ENCODE results near the gene PKNOX2. TPM values are rescaled to one million over a fixed set of nuclear protein-coding genes. Genes with fewer than 3 reads are reported as not detected.

PKNOX2 gene
- total RNA-seq, 1 experiment from 2014 or later, result not detected

- no peaks in the 10 kb centered on the region for H3K9me3 Mint-ChIP-seq (ENCODE audit: low read depth, unreplicated experiment)
- no peak overlapping the region for H3K27ac Mint-ChIP-seq (ENCODE audit: unreplicated experiment)
- intact Hi-C loops (cut with micrococcal nuclease; ENCODE audit: unreplicated experiment), result no loop called here
- no peak for DNase-seq
- H3K4me3 Mint-ChIP-seq (ENCODE audit: low read depth, unreplicated experiment), result no peak overlapping the region
- CTCF ChIA-PET, result interaction anchor here (0.8 kb wide), 1 partner anchor 788 kb away, joined by 4 read pairs; no protein-coding TSS in a partner anchor
- BruUV-seq (replicated peaks), result no TSS peak
- no peaks in the 10 kb centered on the region for H3K36me3 Mint-ChIP-seq (ENCODE audit: insufficient read depth, unreplicated experiment)
- H3K27me3 Mint-ChIP-seq (ENCODE audit: unreplicated experiment), result peaks cover 84% of the 10 kb centered on the region
- no peaks in the 10 kb centered on the region for H3K4me1 Mint-ChIP-seq (ENCODE audit: low read depth, unreplicated experiment)
- no peak for TF ChIP-seq CTCF (IDR thresholded peaks at IDR 0.05; ENCODE audit: unreplicated experiment)
Measured at GRCh38 chr11:125356797-125357196, 192.2 kb downstream of the PKNOX2 start.

- BruUV-seq (replicated peaks), result no TSS peak
- CTCF ChIA-PET, result interaction anchor here (1.4 kb wide), 1 partner anchor 11 kb away, joined by 12 read pairs; no protein-coding TSS in a partner anchor
- no peak overlapping the region for H3K4me3 Mint-ChIP-seq (ENCODE audit: low read depth, unreplicated experiment)
- DNase-seq, result no peak
- intact Hi-C loops (cut with micrococcal nuclease; ENCODE audit: unreplicated experiment), result no loop called here
- H3K36me3 Mint-ChIP-seq (ENCODE audit: insufficient read depth, unreplicated experiment), result no peaks in the 10 kb centered on the region
- no peak overlapping the region for H3K27ac Mint-ChIP-seq (ENCODE audit: unreplicated experiment)
- TF ChIP-seq CTCF (IDR thresholded peaks at IDR 0.05; ENCODE audit: unreplicated experiment), result no peak
- H3K27me3 Mint-ChIP-seq (ENCODE audit: unreplicated experiment), result peaks cover 84% of the 10 kb centered on the region
- no peaks in the 10 kb centered on the region for H3K9me3 Mint-ChIP-seq (ENCODE audit: low read depth, unreplicated experiment)
- H3K4me1 Mint-ChIP-seq (ENCODE audit: low read depth, unreplicated experiment), result no peaks in the 10 kb centered on the region
Measured at GRCh38 chr11:125357551-125357950, 193.0 kb downstream of the PKNOX2 start.

GRCh38 chr11:125358254-125358840 is 193.8 kb downstream of the PKNOX2 start:
- Mint-ChIP-seq H3K4me1 (ENCODE audit: low read depth, unreplicated experiment) (no peaks in the 10 kb centered on the region), H3K27ac (ENCODE audit: unreplicated experiment) (no peak overlapping the region), H3K4me3 (ENCODE audit: low read depth, unreplicated experiment) (no peak overlapping the region), H3K36me3 (ENCODE audit: insufficient read depth, unreplicated experiment) (no peaks in the 10 kb centered on the region), H3K9me3 (ENCODE audit: low read depth, unreplicated experiment) (no peaks in the 10 kb centered on the region), H3K27me3 (ENCODE audit: unreplicated experiment) (peaks cover 85% of the 10 kb centered on the region)
- TF ChIP-seq CTCF (IDR thresholded peaks at IDR 0.05; ENCODE audit: unreplicated experiment), result no peak
- CTCF ChIA-PET, result interaction anchor here (1.4 kb wide), 1 partner anchor 12 kb away, joined by 12 read pairs; no protein-coding TSS in a partner anchor
- no TSS peak for BruUV-seq (replicated peaks)
- DNase-seq, result no peak
- intact Hi-C loops (cut with micrococcal nuclease; ENCODE audit: unreplicated experiment), result no loop called here

GRCh38 chr11:125359130-125359529 is 194.6 kb downstream of the PKNOX2 start:
- no peaks in the 10 kb centered on the region for H3K9me3 Mint-ChIP-seq (ENCODE audit: low read depth, unreplicated experiment)
- BruUV-seq (replicated peaks), result no TSS peak
- no peaks in the 10 kb centered on the region for H3K4me1 Mint-ChIP-seq (ENCODE audit: low read depth, unreplicated experiment)
- H3K4me3 Mint-ChIP-seq (ENCODE audit: low read depth, unreplicated experiment), result no peak overlapping the region
- no peaks in the 10 kb centered on the region for H3K36me3 Mint-ChIP-seq (ENCODE audit: insufficient read depth, unreplicated experiment)
- peaks cover 85% of the 10 kb centered on the region for H3K27me3 Mint-ChIP-seq (ENCODE audit: unreplicated experiment)
- TF ChIP-seq CTCF (IDR thresholded peaks at IDR 0.05; ENCODE audit: unreplicated experiment), result no peak
- intact Hi-C loops (cut with micrococcal nuclease; ENCODE audit: unreplicated experiment), result no loop called here
- DNase-seq, result no peak
- CTCF ChIA-PET, result no interaction called here
- H3K27ac Mint-ChIP-seq (ENCODE audit: unreplicated experiment), result no peak overlapping the region
